ENCODE results near the gene TRAPPC2L.

DNA sequence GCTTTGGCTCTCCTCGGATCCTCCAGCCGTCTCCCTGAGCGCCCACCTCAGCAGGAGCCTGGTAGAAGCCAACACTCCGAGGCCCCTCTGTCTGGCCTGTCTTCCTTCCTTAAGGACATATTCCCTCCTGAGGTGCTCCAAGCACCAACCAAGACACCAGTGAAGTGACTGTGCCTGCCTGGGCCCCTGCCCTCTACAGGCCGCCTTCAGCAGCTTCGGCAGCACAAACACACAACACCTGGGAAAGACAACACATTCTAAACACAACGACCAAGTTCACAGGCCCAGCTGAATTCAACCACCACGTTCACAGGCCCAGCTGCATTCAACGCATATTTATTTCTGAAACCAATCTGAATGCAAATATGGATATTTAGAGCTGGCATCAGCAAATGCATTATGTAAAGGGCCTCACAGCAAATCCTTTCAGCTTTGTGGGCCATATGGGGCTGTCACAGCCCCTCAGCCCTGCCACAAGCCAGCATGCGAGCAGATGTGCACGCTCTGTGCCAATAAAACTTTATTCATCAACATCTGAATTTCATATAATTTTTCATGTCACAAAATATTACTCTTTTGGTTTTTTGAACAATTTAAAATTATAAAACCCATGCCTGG lies 12.4 kb upstream of the TRAPPC2L start:
- TF ChIP-seq POLR2A (IDR thresholded peaks at IDR 0.05), result no peak
- TF ChIP-seq, protein P1, sequence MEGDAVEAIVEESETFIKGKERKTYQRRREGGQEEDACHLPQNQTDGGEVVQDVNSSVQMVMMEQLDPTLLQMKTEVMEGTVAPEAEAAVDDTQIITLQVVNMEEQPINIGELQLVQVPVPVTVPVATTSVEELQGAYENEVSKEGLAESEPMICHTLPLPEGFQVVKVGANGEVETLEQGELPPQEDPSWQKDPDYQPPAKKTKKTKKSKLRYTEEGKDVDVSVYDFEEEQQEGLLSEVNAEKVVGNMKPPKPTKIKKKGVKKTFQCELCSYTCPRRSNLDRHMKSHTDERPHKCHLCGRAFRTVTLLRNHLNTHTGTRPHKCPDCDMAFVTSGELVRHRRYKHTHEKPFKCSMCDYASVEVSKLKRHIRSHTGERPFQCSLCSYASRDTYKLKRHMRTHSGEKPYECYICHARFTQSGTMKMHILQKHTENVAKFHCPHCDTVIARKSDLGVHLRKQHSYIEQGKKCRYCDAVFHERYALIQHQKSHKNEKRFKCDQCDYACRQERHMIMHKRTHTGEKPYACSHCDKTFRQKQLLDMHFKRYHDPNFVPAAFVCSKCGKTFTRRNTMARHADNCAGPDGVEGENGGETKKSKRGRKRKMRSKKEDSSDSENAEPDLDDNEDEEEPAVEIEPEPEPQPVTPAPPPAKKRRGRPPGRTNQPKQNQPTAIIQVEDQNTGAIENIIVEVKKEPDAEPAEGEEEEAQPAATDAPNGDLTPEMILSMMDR (IDR thresholded peaks at IDR 0.05), result no peak
- no peak for TF ChIP-seq EP300 (IDR thresholded peaks at IDR 0.05)

All from upper lobe of left lung (tissue), 4 donors.